SU-DHL-6 (cell line): ENCODE data around the gene TBC1D22A.

Source experiments
- H2AFZ ChIP-seq: fragments of 200-600 bp; sonication (generic); 2 replicates; pipeline ENCODE4 v1.6.1; 2014; ENCODE audit warnings: low read depth, mild to moderate bottlenecking, moderate library complexity, mixed read lengths, antibody characterized with exemption, low read length; ENCODE audit not compliant: severe bottlenecking
- H3F3A ChIP-seq: fragments of 200-600 bp; shearing (Covaris generic); 2 replicates; pipeline ENCODE4 v1.6.0; 2016; ENCODE audit warnings: antibody characterized with exemption, mild to moderate bottlenecking; ENCODE audit not compliant: insufficient read depth
- H3K27ac ChIP-seq: fragments of 200-600 bp; sonication (generic); 2 replicates; pipeline ENCODE4 v1.5.1; 2016; ENCODE audit warnings: low read depth, mild to moderate bottlenecking, low read length, moderate library complexity, mixed read lengths
- H3K27me3 ChIP-seq: fragments of 200-600 bp; sonication (generic), shearing (Covaris generic); 2 replicates; pipeline ENCODE4 v1.6.0; 2014; ENCODE audit warnings: mild to moderate bottlenecking, low read length
- H3K36me3 ChIP-seq: fragments of 200-600 bp; sonication (generic); 2 replicates; pipeline ENCODE4 v1.6.1; 2014; ENCODE audit warnings: mild to moderate bottlenecking, low read length, mixed read lengths
- H3K4me2 ChIP-seq: fragments of 300-600, 200-600 bp; shearing (Covaris generic), sonication (generic); 2 replicates; pipeline ENCODE4 v1.6.0; 2014; ENCODE audit warnings: low read length, low read depth, mild to moderate bottlenecking; ENCODE audit not compliant: poor library complexity, severe bottlenecking
- H3K4me3 ChIP-seq: fragments of 200-600 bp; sonication (generic); 2 replicates; pipeline ENCODE4 v1.5.1; 2014; ENCODE audit warnings: antibody characterized with exemption, low read length, mild to moderate bottlenecking, mixed read lengths; ENCODE audit not compliant: insufficient read depth, poor library complexity, severe bottlenecking
- H3K79me2 ChIP-seq: fragments of 200-600 bp; sonication (generic); 2 replicates; pipeline ENCODE4 v1.6.1; 2014; ENCODE audit warnings: mild to moderate bottlenecking, low read length, moderate library complexity; ENCODE audit not compliant: insufficient read depth
- H3K9ac ChIP-seq: fragments of 200-600 bp; sonication (generic); 2 replicates; pipeline ENCODE4 v1.7.0; 2014; ENCODE audit warnings: mild to moderate bottlenecking, low read length
- H3K9me2 ChIP-seq: fragments of 200-600 bp; sonication (generic); replicated peaks from 2 replicates; pipeline ENCODE4 v1.6.1; 2014; ENCODE audit warnings: low read length; ENCODE audit not compliant: insufficient read depth
- H3K9me3 ChIP-seq: fragments of 200-600 bp; sonication (generic); 2 replicates; pipeline ENCODE4 v1.6.1; 2014; ENCODE audit warnings: low read length, mixed read lengths; ENCODE audit not compliant: insufficient read depth
- H4K20me1 ChIP-seq: fragments of 200-600 bp; sonication (generic); 2 replicates; pipeline ENCODE4 v1.6.1; 2014; ENCODE audit warnings: low read depth, mild to moderate bottlenecking, antibody characterized with exemption, low read length, moderate library complexity, mixed read lengths
- EZH2phosphoT487 ChIP-seq: fragments of 200-600 bp; sonication (generic), shearing (Covaris generic); conservative IDR thresholded peaks from 2 replicates; pipeline ENCODE4 v1.6.1; 2018; ENCODE audit warnings: mild to moderate bottlenecking, antibody characterized with exemption, low read length, moderate library complexity, mixed read lengths
- TF ChIP-seq, protein P1 (sequence below): fragments of 200-600 bp; sonication (generic); IDR thresholded peaks from one replicate; pipeline ENCODE4 v1.5.1; 2017; ENCODE audit warnings: antibody characterized with exemption, mild to moderate bottlenecking, low read length, moderate library complexity; ENCODE audit not compliant: insufficient read depth, poor library complexity, severe bottlenecking

TBC1D22A gene

GRCh38 chr22:47090591-47091245 is 328.3 kb downstream of the TBC1D22A start:
- Histone ChIP-seq H3K79me2 (no peaks in the 10 kb centered on the region), H3K9me2 (no peaks in the 10 kb centered on the region), H3K36me3 (no peaks in the 10 kb centered on the region), H3K9ac (no peak overlapping the region), H3K4me3 (no peak overlapping the region), H3K27ac (no peak overlapping the region), H3K9me3 (no peaks in the 10 kb centered on the region), H2AFZ (no peak overlapping the region), H3F3A (no peaks in the 10 kb centered on the region), H4K20me1 (no peaks in the 10 kb centered on the region), H3K4me2 (no peak overlapping the region), H3K27me3 (no peaks in the 10 kb centered on the region)
- no peak for TF ChIP-seq EZH2phosphoT487
- TF ChIP-seq, protein P1, sequence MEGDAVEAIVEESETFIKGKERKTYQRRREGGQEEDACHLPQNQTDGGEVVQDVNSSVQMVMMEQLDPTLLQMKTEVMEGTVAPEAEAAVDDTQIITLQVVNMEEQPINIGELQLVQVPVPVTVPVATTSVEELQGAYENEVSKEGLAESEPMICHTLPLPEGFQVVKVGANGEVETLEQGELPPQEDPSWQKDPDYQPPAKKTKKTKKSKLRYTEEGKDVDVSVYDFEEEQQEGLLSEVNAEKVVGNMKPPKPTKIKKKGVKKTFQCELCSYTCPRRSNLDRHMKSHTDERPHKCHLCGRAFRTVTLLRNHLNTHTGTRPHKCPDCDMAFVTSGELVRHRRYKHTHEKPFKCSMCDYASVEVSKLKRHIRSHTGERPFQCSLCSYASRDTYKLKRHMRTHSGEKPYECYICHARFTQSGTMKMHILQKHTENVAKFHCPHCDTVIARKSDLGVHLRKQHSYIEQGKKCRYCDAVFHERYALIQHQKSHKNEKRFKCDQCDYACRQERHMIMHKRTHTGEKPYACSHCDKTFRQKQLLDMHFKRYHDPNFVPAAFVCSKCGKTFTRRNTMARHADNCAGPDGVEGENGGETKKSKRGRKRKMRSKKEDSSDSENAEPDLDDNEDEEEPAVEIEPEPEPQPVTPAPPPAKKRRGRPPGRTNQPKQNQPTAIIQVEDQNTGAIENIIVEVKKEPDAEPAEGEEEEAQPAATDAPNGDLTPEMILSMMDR: no peak

GRCh38 chr22:47091246-47091651 is 328.8 kb downstream of the TBC1D22A start:
- H3K4me3 ChIP-seq: no peak overlapping the region
- no peaks in the 10 kb centered on the region for H4K20me1 ChIP-seq
- H2AFZ ChIP-seq: no peak overlapping the region
- no peaks in the 10 kb centered on the region for H3K9me3 ChIP-seq
- TF ChIP-seq EZH2phosphoT487: no peak
- TF ChIP-seq, protein P1: no peak
- no peaks in the 10 kb centered on the region for H3K27me3 ChIP-seq
- H3K9ac ChIP-seq: no peak overlapping the region
- no peak overlapping the region for H3K4me2 ChIP-seq
- no peaks in the 10 kb centered on the region for H3K9me2 ChIP-seq
- H3K79me2 ChIP-seq: no peaks in the 10 kb centered on the region
- H3K36me3 ChIP-seq: no peaks in the 10 kb centered on the region
- no peaks in the 10 kb centered on the region for H3F3A ChIP-seq
- no peak overlapping the region for H3K27ac ChIP-seq

GRCh38 chr22:47091921-47092700 is 329.7 kb downstream of the TBC1D22A start:
- no peak overlapping the region for H2AFZ ChIP-seq
- H3F3A ChIP-seq: no peaks in the 10 kb centered on the region
- H3K36me3 ChIP-seq: no peaks in the 10 kb centered on the region
- H3K9me2 ChIP-seq: no peaks in the 10 kb centered on the region
- H3K27me3 ChIP-seq: no peaks in the 10 kb centered on the region
- TF ChIP-seq EZH2phosphoT487: no peak
- TF ChIP-seq, protein P1: no peak
- H3K9me3 ChIP-seq: no peaks in the 10 kb centered on the region
- H4K20me1 ChIP-seq: no peaks in the 10 kb centered on the region
- no peak overlapping the region for H3K4me2 ChIP-seq
- H3K27ac ChIP-seq: no peak overlapping the region
- no peaks in the 10 kb centered on the region for H3K79me2 ChIP-seq
- H3K9ac ChIP-seq: no peak overlapping the region
- no peak overlapping the region for H3K4me3 ChIP-seq
